Psoas muscle (tissue), 8 donors: ENCODE measurements around the gene POLR2L. TPM values are rescaled to one million over a fixed set of nuclear protein-coding genes. Genes with fewer than 3 reads are reported as not detected.

Experiments
- ATAC-seq, 4 donors: fragments of 200-7000 bp; cut with Tn5 transposase; one replicate each; pipeline ENCODE4 v1.9.1; 2020; ENCODE audit warnings: moderate library complexity in 3 of 4, mild to moderate bottlenecking in 2 of 4
- DNase-seq, 2 donors: peaks; one replicate each; pipeline ENCODE4 v3.0.0-alpha.2; 2020
- H3K27ac ChIP-seq: fragments of 200-600 bp; one replicate; pipeline ENCODE4 v1.8.0; 2022
- H3K27me3 ChIP-seq, 3 donors: fragments of 200-600 bp in 1 of 3; one replicate each; pipeline versions ENCODE4 v1.6.1 to v1.8.0; 2013 to 2022; ENCODE audit warnings: low read length in 2 of 3, mild to moderate bottlenecking in 2 of 3, moderate library complexity in 1 of 3; ENCODE audit not compliant: insufficient read depth in 3 of 3
- H3K36me3 ChIP-seq, 2 donors: fragments of 200-600 bp in 1 of 2; one replicate each; pipeline versions ENCODE4 v1.6.1 to v1.8.0; 2013 to 2022; ENCODE audit warnings: low read depth in 1 of 2, mild to moderate bottlenecking in 1 of 2, moderate library complexity in 1 of 2; ENCODE audit not compliant: insufficient read depth in 1 of 2
- H3K4me1 ChIP-seq: fragments of 200-600 bp; one replicate; pipeline ENCODE4 v1.8.0; 2022
- H3K4me3 ChIP-seq: fragments of 200-600 bp; one replicate; pipeline ENCODE4 v1.8.0; 2022; ENCODE audit warnings: mild to moderate bottlenecking
- H3K9me3 ChIP-seq: fragments of 200-600 bp; one replicate; pipeline ENCODE4 v1.8.0; 2022
- CTCF ChIP-seq: fragments of 200-600 bp; IDR thresholded peaks from one replicate; pipeline ENCODE4 v1.8.0; 2022; ENCODE audit warnings: antibody characterized with exemption
- WGBS, 3 donors: extraction: QIAGEN DNeasy Blood & Tissue Kit; methylation state at CpG; one replicate each; pipeline versions ENCODE4 v1.1.6 to v1.1.7; 2013; 5-methylcytosine and 5-hydroxymethylcytosine counted together
- intact Hi-C, 2 donors: fragments of 100-400 bp; cut with DNase I; formaldehyde crosslinking; loops; one replicate each; pipeline versions ENCODE4 v1.11.0 to v1.14.2; 2022
- polyA plus RNA-seq, 3 donors: library from polyadenylated mRNA; stranded (reverse); fragments of 200-250 nt; gene quantifications; one replicate each; pipeline ENCODE4 v1.2.3, GENCODE V29; 2013
- total RNA-seq, 4 donors: library from RNA; stranded (reverse); fragmentation: NEBNext Ultra II Directional in 2 of 4; extraction: Animal tissue kit (Norgen Biotek cat#: 25700) in 2 of 4; gene quantifications; one replicate each; pipeline versions ENCODE4 v1.2.1 to v1.2.4, GENCODE V29; 2021 to 2023
- donor health status: healthy with polysubstance abuse.
- donor health status: DM: no; HTN: no; CAD: no; lungs with moderate emphysema.
- donor health status: Bipolar disorder and iron deficiency.
- donor health status: healthy.
- donor health status: DM: yes; HTN: yes; CAD: no.
- donor health status: DM: no; HTN: no; CAD: no.
- donor health status: DM: no; HTN: no; CAD: no.
- donor health status: DM: yes; HTN: yes; CAD: no.

Gene POLR2L
- total and polyA plus RNA-seq, 7 donors = 113 to 205 (median 176) TPM

- Histone ChIP-seq H3K27me3 (peaks cover 0 to 11% (median 0%) of the 10 kb centered on the region in 3 donors), H3K4me3 (no peak overlapping the region), H3K27ac (no peak overlapping the region), H3K9me3 (no peaks in the 10 kb centered on the region), H3K36me3 (no peaks in the 10 kb centered on the region), H3K4me1 (peaks cover 28% of the 10 kb centered on the region)
- intact Hi-C loops = loop anchor here (2.0 to 5.0 kb wide), 4 partner anchors 61 to 204 kb away; partner anchors contain the start of genes AP2A2 (in 1 of the 2) and CHID1 (in 1 of the 2)
- TF ChIP-seq CTCF = no peak
- ATAC-seq (no peak), DNase-seq (no peak)
- WGBS, 3 donors = 69 to 79% (median 72%) methylated on average over 11 of the region's 11 CpGs
Measured at GRCh38 chr11:846496-847098, 4.3 kb upstream of the POLR2L start.

GRCh38 chr11:845872-846495 is 3.7 kb upstream of the POLR2L start:
- Histone ChIP-seq H3K9me3 (no peaks in the 10 kb centered on the region), H3K4me1 (peaks cover 33% of the 10 kb centered on the region), H3K27ac (no peak overlapping the region), H3K4me3 (no peak overlapping the region), H3K27me3 (peaks cover 0 to 11% (median 0%) of the 10 kb centered on the region in 3 donors), H3K36me3 (peaks cover 0 to 2% of the 10 kb centered on the region in 2 donors)
- DNase-seq (no peak), ATAC-seq (no peak)
- whole genome bisulfite sequencing, 3 donors = 69 to 76% (median 72%) methylated on average over 7 to 8 of the region's 8 CpGs
- intact Hi-C loops = loop anchor here (2.0 to 5.0 kb wide), 4 partner anchors 61 to 205 kb away; partner anchors contain the start of genes AP2A2 (in 1 of the 2) and CHID1 (in 1 of the 2)
- TF ChIP-seq CTCF = no peak

GRCh38 chr11:844693-845644 is 2.6 kb upstream of the POLR2L start:
- DNase-seq (peak; percentile 90 to 96), ATAC-seq (peak in 3 of 4 donors; percentile 7 to 35 (median 10))
- Histone ChIP-seq H3K27me3 (peaks cover 0 to 11% (median 0%) of the 10 kb centered on the region in 3 donors), H3K4me3 (peak overlapping the region; percentile 93), H3K27ac (peak overlapping the region; percentile 94), H3K9me3 (no peaks in the 10 kb centered on the region), H3K36me3 (peaks cover 0 to 12% of the 10 kb centered on the region in 2 donors), H3K4me1 (peaks cover 39% of the 10 kb centered on the region)
- intact Hi-C loops = loop anchor here (5.0 kb wide), 3 partner anchors 62 to 82 kb away; partner anchors contain the start of genes AP2A2 (in 1 of the 2) and CHID1 (in 1 of the 2)
- WGBS, 3 donors = 32 to 37% (median 33%) methylated on average over 30 to 31 of the region's 31 CpGs
- TF ChIP-seq CTCF = no peak

- intact Hi-C loops = no loop called here
- no peak for TF ChIP-seq CTCF
- Histone ChIP-seq H3K4me1 (peaks cover 40% of the 10 kb centered on the region), H3K4me3 (peak overlapping the region; percentile 93), H3K27ac (peak overlapping the region; percentile 94), H3K27me3 (peaks cover 0 to 11% (median 0%) of the 10 kb centered on the region in 3 donors), H3K36me3 (peaks cover 3 to 22% of the 10 kb centered on the region in 2 donors), H3K9me3 (no peaks in the 10 kb centered on the region)
- 19 to 28% (median 20%) methylated on average over 17 to 25 of the region's 25 CpGs for WGBS, 3 donors
- DNase-seq (peak; percentile 95 to 96), ATAC-seq (peak; percentile 24 to 50 (median 30))
Measured at GRCh38 chr11:843818-844692, 1.7 kb upstream of the POLR2L start.
